GM19240 (cell line): ENCODE data around the gene COL5A2.

Experiments used
- DNase-seq: peaks from one replicate; pipeline ENCODE4 v3.0.0; 2011; ENCODE audit warnings: low spot score; ENCODE audit not compliant: insufficient read length

Gene COL5A2

DNA sequence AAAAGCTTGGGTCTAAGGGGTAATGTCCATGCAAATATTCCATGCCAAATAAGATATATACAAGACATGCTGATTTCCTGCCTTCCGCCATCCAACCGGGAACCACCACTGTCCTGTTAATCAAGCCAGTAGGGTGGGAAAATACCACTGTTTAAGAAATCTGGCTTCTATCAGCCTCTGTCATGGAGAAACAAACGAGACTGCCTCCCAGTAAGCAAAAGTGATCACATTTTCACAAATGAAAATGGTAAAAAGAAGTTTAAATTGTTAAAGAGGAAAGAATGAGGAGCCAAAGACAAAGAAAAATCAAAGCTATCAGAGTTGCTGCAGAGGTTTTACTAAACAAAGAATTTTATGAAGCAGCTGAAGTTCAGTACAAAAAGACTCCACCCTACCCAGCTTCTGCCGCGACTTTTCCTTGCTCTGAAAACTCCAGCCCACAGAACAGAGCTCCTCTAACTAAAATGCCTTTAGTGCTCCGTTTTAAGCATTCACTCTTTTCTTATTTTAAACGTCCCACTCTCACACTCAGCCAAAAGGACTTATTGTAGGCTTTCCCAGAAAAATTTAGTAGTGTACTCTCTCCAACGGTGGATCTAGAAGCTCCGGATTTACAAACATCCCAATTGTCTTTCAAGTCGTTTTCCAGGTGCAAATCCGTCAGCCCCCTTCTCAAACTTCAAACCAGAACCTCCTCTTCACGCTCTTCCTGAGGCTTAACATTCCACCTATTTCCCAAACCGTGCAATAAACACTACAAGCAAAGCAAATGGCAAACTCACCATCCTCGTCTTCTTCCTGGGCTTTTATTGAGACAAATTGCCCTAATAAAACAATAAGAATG, 613 bp downstream of the COL5A2 start:
- no peak for DNase-seq

GRCh38 chr2:189178054-189178453, 1.5 kb downstream of the COL5A2 start:
- DNase-seq = no peak

DNA sequence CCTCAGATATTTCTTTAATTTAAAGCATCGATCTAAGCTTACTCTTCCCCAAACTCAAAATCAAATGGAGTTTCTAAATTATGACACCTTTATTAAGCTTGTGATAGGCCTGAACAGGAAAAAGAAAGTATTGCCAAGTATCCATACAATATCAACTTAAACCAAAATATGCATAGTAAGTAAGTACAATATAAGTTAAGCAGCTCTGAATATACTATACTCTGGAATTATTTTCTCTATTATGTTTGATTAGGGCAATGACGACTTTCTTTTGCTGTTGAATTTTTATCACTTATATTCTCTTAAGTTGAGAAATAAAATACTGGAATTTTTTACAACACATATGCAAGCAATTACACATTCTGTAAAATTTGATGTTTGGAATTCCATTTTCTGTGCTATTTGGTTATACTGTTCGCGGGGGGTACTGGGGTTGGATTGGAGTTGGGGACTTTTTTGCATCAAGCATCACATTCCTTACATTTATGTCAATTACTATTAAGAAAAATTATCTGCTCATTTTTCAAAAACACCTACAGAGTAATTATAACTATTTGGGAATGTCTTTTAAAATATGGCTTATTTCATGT, 2.2 kb downstream of the COL5A2 start:
- no peak for DNase-seq

DNA sequence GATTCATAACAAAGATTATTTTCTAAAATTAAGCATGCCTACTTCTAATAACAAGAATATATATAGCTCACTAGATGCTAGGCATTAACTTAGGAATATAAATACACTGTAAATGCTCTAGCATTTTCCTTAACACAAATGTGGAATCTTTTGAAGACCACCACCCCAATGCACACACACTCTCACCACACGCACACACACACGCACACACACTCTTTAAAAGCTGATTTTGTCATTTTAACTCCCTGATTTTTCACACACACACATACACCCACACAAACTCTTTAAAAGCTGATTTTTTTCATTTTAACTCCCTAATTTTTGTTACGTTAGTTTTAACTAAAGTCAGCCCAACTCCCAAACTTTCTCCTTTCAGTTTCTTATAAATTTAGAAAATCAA, 3.0 kb downstream of the COL5A2 start:
- DNase-seq = no peak

GRCh38 chr2:189175869-189176433, 3.6 kb downstream of the COL5A2 start:
- DNase-seq = no peak

DNA sequence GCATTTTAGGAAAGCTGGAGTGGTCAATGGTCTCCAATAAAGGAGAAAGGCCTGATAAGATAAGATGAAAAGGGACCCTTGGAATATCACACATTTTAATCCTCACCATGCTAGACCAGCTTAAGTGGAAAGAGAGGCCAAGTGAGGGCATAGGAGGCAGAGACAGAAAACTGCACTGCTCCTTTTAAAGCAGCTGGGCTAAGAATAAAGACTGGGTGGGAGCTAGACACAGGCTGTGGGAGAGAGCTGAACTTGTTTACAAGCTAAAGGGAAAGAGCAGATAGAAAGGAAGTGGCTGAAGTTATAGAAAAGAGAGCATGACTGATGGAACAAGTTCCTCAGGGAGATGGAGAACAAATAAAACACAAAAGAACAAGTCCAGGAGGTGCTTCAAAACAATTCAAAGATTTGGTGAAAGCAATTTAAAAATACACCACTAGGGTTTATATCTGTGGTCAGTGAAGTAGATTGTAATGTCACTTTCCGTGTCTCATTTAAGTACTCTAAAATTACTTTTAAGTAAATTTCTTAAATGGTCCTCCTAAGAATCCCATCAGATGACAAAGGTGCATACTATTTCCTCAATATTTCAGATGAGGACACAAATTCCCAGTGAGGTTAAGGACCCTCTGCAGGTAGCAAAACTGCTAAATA, 7.5 kb downstream of the COL5A2 start:
- no peak for DNase-seq

DNA sequence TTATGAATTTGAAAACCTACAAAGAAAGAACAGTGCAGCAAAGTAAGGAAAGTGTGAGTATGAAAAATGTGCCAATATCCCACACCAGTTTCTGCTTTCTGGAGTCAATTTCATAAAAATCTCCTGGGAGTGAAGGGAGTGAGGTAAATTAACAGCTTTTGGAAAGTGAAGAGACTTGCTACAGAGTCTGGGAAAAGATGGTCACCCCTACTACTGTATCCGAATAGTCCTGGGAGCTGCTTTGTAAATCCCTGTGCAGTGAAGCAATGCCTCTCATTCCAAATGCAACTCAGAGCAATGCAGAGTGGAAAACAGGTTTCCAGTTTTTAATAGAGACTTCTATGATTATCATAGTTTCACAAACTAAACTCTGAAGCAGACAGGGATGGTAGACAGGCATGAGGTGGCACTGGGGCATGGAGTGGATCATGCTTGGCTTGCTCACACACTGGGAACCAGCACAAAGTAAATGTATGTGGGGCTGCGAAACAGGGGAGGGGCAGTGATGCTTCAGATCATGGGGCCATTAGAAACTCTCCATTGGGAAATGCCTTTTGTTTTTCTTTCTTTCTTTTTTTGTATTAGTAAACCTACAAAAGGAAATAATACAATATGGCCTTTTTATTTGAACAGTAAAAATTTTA, 10.6 kb downstream of the COL5A2 start:
- DNase-seq = no peak

DNA sequence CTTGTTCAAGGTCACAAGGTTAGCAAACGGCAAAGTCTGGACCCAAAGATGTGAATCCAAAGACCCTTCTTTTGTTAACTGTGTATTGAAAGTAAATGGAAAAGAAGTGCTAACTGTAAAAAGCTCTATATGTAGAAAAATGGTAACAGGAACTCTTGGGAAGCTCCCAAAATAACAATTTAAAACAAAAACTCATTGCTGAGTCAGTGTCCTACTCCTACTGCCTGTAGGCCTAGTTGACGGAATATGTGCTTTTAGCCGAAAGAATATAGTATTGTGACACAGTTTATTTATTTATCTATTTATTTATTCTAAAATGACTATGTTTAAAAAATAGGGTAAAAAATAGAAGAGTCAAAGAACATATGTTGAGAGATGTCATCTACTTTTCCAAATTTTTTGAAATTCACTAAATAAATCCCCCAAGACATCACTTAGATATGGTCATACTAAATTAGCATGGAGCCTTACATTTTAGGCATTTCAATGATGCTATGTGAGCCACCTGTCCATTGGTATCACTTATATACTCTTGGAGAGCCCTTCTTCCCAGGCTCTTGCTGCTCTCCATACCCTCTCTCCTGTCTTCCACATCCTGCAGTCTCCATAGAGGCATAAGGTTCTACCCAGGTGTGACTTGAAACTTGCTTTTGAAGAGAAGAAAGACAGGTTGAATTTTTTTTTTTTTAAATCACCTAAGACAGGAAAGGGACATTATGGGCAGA, 13.7 kb downstream of the COL5A2 start:
- DNase-seq = no peak

DNA sequence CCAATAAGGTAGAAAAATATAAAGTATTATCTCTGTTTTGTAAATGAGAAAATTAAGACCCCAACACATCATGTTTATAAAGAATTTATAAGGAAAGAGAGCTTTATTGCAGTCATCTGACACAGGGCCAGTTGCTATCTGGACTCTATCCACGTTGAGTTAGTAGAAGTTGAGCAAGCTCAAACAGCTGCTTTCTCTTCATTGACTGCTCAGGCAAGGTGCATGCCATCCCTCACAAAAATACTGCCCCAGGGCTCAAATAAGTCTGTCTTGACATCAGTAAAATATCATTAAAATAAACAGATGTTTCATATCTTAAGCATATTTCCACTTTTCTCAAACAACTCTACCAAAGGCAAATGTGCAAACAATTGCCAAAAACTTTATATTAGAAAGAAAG, 14.8 kb downstream of the COL5A2 start:
- DNase-seq = no peak

- no peak for DNase-seq
Observed at GRCh38 chr2:189163889-189164288, 15.7 kb downstream of the COL5A2 start.

DNA sequence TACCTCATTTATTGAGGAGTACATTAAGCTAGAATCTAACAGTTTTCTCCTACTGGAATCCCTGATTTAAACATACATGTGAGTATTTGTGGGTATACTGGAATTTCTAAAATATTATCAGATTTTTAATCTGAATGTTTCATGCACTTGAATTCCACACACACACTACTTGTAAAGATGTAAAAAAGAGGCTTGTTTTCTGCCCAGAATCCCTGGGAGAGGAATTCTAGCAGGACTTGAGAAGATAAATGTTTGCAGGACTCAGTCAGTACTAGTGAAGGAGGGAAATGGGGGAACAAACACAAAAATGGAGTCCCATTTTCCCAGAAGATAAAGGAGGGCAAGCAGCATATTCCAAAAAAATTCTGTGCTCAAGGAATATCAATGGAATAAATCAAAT, 17.0 kb downstream of the COL5A2 start:
- no peak for DNase-seq

DNA sequence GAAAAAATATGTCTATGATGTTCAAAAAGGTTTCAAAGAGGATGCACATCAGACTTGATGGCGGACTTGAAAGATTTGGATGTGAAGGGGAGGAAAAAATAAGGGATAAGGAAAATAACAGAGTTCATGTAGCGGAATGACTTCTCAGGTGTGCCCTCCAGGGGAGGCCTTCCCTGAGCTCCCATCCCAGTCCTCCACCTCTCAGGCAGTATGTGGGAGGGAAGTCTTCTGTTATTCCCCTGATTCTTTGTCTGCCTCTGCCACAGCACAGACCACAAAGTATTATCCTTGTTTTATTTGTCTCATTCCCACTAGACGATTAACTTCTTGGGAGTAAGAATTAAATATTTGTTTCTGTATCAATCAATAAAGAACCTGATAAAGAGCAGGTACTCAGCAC, 17.7 kb downstream of the COL5A2 start:
- DNase-seq = no peak

GRCh38 chr2:189159717-189160116, 19.8 kb downstream of the COL5A2 start:
- DNase-seq = no peak

GRCh38 chr2:189159273-189159672, 20.3 kb downstream of the COL5A2 start:
- DNase-seq = no peak

- DNase-seq = no peak
Observed at GRCh38 chr2:189157939-189158338, 21.6 kb downstream of the COL5A2 start.

DNA sequence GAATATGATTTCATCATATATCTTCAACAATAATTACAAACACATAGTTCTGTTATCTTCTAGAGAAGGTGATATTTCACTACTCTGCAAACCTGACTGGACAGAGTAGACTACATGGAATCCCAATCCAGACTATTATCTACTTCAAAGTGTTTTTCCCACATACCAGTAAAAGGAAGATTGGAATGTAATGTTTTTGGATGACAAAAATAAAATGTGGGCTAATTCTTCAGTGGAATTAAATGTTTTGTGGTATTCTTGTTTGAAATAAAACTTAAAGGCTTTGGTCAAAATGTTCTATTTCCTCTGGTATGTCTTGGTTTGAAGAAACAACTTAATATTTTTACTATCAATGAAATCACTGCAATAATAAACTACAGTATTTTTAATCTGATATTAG, 22.1 kb downstream of the COL5A2 start:
- DNase-seq = no peak

- DNase-seq = no peak
Observed at GRCh38 chr2:189155795-189156194, 23.8 kb downstream of the COL5A2 start.

GRCh38 chr2:189153619-189154018, 25.9 kb downstream of the COL5A2 start:
- DNase-seq = no peak

DNA sequence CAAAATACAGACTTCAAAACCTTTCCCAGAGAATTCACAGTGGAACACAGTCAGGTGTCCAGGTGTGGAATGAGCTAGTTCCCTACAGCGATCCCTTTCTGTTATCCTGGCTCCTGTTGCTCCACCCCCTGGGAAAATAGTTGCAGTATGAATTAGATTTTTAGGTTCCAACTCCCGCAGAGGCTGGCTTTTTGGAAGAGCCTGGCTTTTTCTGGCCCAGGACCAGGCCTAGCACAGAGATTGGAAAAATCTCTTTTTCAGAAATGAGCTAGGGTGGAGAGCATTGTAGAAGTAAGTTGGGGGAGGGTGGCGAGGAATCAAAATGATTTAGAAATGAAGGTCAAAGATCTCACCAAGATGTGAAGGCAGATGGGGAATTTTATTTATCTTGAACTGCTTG, 27.1 kb downstream of the COL5A2 start:
- no peak for DNase-seq

DNA sequence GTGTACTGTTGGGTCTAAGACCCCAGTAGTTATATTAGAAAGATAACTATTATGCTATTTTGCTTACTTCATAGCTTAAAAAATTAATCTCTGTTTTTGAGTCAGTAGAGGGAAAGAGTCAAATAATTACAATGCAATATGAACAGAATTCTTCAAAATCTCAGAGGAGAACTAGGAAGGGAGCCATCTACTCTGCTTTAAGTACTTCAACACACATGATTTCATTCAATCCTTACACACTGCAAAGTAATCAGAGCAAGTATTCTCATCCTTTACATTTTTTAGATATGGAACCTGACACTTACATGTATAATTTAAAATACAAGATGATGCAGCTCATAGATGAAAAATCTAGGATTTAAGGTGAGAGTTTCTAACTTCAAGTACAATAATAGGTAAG, 27.7 kb downstream of the COL5A2 start:
- no peak for DNase-seq

DNA sequence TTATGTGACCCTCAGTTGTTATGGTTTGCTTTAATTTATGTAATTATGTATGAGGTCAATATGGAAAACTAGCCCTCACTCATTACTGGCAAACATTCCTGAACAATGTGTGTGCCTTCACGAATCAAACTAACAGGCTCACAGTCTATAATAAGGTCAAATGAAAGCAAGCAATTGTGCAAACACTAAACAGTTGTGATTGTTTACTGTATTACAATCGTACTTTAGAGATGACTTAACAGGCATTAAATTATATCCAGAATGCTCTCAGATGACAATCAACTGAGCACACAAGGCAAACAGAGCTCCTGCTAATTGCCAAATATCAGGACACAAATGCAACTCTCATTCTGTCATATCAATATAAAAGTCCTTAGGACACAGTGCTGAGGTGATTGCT, 29.5 kb downstream of the COL5A2 start:
- DNase-seq = no peak
